Activated CD4-positive, alpha-beta T cell treated with anti-CD3 and anti-CD28 coated beads, Interleukin-2, Interleukin-4, amounts not matched to agents 100 ng/mL and 50 ng/mL, durations not matched to agents 16 hours and 8 hours (primary cell): ENCODE data around the gene MTFR2.
"Not testable (repeated sequence)": the region's sequence is repeated elsewhere in the genome, so short reads cannot be mapped to it uniquely, and the experiment has no call there.

Experiments used
- DNase-seq: peaks from one replicate; pipeline ENCODE4 v3.0.0-alpha.2; 2020; ENCODE audit warnings: low spot score

Gene MTFR2

DNA sequence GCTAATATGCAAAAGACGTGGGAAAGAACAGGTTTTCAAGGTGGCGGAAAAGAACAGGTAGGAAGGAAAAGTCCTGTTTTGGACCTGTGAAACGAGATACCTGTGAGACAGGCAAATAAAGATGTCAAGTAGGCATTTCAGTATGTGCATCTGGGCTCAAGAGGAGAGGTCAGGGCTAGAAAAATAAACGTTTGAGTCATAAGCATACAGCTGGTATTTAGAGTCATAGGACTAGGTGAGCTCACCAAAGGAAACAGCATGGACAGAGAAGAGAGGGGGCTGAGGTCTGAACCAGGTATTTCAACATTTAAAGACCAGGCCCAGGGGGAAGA lies 14.9 kb downstream of the MTFR2 start:
- DNase-seq, result no peak

DNA sequence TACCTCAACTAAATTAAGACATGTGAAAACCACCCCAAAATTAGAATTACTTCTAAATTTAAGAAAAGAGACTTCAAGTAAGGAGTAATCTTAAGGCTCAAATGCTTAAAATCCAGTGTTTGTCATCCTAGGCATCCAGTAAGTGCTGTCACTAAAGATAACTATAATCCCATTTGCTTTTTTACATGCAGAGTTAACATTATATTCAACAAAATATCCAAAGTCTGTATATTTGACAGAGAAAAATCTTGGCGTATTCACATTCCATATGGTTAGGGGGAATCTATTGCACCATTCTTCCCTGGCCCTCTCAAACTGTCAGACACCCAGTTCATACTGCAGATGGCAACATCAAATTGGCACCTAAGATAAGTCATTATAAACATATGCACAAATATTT lies 17.4 kb downstream of the MTFR2 start:
- no peak for DNase-seq

DNA sequence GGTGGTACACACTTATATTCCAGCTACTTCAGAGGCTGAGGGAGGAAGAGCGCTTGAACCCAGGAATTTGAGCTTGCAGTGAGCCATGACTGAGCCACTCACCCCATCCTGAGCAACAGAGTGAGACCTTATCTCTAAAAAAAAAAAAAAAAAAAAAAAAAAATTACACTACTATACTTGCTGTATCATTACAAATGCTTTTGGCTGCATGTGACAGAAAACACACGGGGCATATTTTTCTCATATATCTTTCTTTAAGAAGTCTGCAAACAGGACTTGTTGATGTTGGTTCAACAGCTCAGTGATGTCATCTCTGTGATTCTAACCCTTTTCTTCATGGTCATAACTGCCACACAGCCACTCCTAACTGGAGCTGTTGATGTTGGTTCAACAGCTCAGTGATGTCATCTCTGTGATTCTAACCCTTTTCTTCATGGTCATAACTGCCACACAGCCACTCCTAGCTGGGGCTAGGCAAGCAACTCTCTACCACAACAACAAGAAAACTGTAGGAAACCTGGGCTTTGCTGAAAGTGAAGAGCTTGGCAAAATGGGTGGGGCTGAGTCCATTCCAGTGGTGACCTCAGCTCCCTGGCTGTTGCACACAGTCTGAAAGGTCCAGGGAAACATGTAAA lies 19.8 kb downstream of the MTFR2 start:
- no peak for DNase-seq

DNA sequence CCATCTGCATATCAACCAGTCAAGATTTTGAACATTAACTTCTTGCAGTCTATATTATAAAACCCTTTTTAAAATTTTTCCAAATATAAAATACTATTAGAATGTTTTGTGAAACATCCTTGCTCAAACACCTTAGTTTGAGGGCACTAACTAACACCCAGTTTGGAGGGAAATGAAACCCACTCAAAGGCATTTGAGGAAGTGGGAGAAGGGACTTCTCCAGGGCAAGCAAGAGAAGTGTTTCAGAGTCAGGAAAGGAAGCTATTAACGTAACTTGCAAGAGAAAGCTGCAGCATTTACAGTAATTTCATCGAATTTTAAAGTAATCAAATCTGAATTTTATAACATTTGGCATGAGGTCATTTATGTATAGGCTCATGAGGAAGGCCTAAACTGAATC lies 21.3 kb downstream of the MTFR2 start:
- no peak for DNase-seq

DNA sequence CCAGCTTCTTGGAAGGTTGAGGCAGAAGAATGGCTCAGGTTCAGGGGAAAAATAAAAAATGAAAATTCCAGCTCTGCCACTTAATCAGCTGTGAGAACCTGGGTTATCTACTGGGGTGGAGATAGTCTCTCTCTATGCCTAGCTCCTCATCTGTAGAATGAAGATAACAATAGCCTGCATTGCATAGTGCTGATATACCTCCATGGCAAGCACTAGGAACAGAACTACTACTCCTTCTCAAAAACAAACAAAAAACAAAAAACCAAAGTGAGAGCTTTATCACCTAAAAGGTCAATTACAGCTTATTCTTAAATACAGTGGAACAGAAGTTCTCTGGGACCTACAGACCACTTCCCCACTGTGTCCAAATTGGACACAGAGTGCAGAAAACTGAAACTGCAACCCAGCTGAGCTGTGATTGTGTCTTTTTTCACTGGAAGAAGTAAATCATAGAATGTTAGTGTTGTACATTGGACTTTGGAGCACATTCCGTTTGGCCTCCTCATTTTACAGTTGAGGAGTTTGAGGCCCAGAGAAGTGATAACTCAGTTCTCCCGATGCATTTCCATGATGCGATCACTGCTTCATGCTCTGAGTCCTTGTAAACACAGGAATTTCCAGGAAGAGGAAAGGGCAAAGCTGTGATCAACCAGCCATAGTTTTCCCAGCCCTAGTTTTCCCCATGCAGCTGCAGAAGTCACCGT lies 23.3 kb downstream of the MTFR2 start:
- no peak for DNase-seq

DNA sequence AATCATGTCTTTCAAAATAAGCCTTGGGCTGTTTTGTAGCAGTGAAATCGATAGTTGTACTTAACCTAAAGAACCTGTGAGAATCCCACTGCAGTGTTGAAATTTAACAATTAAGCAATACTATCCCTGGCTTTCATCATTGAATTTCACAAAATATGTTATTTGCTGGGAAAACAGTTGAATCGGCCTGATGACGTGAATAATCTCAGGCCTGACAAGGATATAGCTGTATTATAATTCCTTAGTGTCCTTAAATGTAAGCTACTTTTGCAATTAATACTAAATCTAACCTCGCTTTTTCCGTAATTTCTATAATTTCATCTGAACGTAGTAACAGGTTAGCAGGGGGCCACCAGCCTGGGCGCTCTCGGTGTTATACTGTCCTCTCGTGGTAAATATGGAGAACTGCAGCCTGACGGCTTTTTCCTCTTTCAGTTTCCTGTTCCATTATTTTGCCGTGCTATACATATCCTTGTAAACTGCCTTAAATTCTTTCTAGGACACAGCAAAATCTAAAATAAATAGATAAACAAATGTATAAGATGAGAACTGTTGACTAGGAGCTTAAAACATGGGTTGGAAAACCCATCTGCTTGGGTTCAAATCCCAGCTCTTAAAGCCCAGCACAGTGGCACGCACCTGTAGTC lies 24.0 kb downstream of the MTFR2 start:
- peak; percentile 53 for DNase-seq

DNA sequence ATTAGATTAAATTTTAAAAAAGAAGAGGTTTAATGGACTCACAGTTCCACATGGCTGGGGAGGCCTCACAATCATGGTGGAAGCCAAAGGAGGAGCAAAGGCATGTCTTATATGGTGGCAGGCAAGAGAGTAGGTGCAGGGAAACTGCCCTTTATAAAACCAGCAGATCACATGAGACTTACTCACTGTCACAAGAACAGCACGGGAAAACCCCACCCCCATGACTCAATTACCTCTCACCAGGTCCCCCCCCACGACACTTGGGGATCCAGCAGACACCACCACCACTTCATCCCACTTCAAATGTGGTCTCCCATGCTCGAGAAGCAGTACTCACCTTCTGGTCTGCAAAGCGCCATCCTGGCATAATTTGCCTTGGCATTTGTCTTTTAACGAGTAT lies 24.6 kb downstream of the MTFR2 start:
- no peak for DNase-seq

DNA sequence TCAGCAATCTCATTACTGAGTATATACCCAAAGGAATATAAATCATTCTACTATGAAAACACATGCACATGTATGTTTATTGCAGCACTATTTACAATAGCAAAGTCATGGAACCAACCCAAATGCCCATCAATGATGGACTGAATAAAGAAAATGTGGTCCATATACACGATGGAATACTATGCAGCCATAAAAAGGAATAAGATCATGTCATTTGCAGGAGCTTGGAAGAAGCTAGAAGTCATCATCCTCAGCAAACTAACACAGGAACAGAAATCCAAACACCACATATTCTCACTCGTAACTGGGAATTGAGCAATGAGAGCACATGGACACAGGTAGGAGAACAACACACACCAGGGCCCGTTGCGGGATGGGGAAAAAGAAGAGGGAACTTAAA lies 25.1 kb downstream of the MTFR2 start:
- DNase-seq, result not testable (repeated sequence)

DNA sequence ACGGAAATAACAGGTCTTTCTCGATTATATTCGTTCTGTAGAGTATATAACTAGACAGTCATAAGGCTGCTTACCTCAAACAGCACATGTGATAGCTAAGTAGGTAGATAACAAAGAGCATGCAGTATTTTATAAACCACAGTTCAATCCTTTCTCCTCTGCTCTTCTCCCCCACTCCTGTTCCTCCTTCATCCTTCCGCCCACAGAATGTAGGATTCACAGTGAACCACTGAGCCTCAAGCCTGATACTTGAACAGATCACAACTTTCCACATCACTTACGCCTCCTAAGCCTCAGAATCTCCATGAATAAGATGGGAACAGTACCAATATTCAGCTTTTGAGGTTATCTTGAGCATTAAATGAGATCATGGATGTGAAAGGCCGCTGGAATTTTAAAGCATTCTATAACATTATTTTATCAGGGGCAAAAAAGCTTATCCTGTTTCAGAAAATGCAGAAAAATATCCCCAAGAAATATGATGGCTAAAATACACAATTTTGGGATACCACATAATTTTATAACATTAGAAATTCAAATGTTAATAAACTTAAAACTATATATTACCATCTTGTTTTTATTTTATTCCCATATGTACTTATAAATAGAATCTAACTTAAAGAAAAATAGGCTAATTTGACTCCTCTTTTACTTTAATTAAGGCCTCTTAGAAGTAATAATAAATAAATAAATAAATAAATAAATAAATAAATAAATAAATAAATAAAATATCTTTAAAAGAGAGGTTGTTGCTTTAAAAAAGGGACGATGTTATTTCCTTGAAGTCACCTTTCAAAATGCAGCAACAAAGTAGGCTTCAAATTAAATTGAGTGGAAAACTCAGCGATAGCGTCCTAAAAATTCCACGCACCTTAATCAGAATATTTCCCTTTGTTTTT lies 33.4 kb downstream of the MTFR2 start:
- no peak for DNase-seq

DNA sequence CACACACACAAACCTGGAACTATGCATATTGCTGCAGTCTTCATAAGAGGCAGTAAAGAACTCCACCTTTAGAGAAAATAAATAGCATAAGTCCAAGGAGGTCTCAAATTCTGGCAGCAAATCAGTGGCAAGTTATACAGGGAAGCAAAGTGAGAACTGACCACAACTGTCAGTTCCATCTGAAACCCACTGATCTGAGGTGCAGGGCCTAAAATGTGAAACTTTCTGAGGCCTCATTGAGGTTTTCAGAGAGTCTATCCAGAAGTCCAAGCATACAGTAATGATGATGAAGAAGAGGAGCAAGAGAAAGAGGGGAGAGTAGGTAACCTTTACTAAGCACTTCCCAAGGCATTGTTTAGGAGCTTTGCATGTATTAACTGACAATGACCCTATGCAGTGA lies 36.3 kb downstream of the MTFR2 start:
- DNase-seq, result no peak

DNA sequence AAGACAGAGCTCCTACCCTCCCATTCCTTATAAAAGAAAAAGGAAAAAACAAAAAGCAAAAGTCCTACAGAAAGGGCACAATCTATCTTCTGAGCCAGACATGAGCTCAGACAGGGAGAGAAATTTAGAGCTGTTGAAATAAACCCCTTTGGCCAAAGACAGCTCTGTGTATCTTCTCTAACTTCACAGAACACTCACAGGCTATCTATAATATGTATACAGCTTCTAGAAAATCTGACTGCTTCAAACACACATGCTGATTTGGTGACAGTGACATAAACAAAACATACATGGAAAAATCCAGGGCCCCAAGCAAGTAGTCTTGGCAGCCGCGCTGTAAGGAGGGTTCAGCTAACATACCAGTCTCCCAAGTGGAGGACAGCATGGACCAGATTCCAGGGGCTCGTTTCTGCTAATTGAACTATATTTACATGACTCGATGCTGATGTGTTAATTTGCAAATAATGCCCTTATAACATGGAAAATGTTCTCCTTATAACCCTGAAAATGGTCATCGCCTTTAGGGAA lies 37.0 kb downstream of the MTFR2 start:
- DNase-seq, result no peak

DNA sequence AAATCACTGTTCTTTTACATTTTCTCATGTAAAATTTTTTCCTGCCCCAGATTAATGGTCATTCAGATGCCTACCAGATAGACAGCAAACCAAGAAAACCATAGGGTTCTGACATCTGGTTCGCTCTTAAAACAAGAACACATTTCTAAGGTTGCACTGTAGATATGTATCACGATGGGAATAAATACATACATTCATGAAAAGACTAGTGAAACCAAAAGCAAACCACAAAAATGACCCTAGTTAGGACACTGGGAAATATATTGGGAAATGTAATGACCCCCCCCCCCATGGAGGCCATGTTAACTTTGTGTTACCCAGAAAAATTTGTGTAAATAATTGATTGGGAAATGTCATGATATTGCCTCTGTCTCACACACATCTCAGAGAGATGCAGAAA lies 37.5 kb downstream of the MTFR2 start:
- DNase-seq, result no peak

DNA sequence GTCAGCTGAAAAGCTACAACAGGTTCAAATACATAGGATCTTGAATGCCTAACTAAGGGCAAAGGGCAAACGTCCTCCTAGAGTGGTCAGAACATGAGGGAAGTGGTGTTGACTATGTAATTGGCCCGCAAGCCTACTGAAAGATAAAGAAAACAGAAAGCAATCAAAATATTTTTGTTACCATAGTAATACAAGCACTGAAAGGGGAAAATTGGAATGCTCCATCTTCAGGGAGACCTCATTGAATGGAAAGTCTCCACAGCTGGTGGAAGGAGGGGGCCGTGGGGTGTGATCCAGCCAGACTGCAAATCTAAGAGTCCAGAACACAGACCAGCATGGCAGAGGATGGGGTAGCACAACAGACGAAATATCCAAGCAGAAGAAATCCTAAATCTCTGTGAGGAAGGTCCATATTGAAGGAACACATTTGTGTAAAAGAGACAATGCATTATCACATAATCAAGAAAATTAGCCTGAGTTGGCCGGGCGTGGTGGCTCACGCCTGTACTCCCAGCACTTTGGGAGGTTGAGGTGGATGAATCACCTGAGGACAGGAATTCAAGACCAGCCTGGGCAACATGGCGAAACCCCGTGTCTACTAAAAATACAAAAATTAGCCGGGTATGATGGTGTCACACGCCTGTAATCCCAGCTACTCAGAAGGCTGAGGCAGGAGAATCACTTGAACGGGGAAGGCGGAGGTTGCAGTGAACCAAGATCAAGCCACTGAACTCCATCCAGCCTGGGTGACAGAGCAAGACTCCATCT lies 39.5 kb downstream of the MTFR2 start:
- DNase-seq, result no peak

DNA sequence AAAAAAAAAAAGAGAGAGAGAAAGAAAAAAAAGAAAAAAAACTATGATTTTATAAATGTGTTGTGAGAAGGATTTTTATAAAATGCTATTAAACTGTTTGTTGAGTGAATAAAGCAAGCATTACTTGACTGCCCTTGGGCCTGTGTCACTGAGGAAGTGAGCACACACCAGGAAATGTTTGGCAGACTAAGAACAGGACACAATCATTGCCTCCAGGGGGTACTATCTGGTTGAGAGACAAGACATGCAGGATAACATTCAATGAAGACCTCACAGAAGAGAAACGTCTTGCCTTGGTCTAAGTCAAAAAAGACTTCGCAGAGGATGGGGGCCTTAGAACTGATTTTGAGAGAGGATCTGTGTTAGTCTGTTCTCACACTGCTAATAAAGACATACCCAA lies 40.6 kb downstream of the MTFR2 start:
- DNase-seq, result no peak

DNA sequence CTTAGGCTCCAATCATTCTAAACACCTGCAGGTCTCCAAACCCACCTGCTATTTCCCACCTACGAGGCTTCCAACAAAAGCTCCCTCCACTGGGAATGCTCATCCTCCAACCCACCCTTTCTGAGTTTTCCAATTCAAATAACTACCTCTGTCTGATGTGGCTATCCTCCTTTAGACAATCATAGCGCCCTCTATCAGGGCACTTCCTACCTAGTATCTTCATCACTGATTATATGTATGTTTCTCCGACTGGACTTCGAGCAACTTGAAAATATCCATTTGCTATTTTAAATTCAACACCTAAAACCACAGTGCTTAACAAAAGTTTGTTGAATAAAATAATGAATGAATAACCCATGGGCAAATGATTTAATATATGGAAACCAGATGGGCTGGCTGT lies 41.3 kb downstream of the MTFR2 start:
- no peak for DNase-seq

DNA sequence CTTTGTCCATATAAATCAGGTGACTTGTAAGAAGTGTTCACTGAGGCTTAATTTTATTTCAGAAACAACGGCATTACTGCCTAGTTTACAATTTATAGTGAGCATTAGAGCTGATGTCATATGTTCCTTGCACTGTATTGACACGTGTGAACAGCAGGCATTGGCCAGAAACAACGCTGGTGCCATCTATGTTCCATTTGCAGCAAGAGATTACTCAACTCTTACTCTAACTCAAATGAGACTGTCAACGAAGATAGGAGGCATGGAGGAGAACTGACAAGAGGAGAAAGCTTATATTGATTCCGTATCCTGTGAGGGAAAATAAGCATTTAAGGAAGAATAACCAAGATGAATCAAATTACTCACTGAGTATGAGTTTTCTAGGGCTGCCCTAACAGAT lies 48.4 kb downstream of the MTFR2 start:
- DNase-seq, result no peak

DNA sequence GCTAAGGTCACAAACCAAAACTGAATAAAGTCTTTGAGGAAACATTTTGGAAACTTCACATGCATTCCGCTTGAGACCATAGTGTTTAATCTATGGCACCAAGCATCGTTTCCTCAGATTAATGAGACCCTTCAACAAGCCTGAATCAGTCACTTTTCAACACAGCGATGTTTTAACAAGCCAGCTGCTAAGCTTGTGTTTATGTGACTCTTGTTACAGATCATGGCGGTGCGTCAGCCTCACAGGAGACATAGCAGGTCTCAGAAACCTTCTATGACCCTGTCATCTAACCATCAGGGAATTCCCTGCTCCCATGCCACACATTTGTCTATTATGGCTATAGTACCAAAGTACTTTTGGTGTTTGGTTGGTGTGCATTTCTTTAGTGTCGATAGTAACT lies 57.2 kb downstream of the MTFR2 start:
- DNase-seq, result no peak

DNA sequence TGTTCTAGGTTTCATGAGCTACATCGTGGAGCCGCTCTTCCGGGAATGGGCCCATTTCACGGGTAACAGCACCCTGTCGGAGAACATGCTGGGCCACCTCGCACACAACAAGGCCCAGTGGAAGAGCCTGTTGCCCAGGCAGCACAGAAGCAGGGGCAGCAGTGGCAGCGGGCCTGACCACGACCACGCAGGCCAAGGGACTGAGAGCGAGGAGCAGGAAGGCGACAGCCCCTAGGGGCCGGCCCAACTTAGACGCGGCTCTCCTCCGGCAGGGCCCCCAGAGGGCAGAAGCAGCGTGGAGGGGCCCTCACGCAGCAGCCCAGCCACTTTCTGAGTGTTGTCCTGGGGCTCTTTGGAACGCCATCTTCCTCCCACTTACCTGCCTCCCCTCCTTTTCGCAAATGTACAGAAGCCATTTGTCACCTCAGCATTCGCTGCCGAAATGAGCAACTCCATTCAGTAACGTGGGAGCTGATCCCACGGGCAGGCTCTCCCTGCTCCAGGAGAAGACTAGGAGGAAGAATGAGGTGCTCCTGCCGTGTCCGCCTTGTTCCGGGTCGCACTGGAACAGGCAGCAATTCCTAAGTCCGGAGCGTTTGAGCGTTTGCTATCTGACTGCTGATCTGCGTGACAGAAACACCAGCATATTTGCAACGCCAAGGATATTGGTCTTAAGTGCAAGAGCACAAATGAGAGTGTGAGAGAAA lies 58.4 kb downstream of the MTFR2 start:
- DNase-seq, result no peak

DNA sequence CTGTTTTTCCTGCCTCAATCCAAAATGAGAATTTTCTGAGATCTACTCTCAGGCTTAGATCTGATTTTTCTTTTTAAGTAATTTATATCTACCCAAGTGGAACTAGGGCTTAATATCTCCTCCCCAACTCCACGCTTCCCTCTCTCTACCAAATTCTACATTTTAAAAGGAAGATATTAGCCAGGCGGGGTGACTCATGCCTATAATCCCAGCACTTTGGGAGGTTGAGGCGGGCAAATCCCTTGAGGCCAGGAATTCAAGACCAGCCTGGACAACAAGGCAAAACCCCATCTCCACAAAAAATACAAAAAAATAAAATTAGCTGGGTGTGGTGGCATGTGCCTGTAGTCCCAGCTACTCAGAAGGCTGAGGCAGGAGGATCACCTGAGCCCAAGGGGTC lies 61.0 kb downstream of the MTFR2 start:
- no peak for DNase-seq

DNA sequence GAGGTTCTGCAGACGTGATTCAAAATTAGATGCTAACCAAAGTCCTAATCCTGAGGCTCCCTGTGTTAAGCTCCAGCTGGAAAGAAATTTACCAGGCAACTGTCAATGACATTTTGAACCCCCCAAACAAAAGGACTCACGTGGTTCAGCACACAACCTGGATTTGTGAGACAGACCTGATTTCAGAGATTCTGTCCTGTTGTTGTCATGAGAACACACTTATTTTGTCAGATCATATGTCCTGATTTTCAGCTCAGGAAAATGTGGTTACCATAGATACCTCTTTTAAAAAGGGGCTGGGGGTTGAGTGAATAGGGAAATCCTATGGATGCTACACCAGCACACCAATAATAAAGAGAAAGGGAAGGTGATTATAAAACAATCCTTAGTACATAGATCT lies 61.6 kb downstream of the MTFR2 start:
- no peak for DNase-seq

DNA sequence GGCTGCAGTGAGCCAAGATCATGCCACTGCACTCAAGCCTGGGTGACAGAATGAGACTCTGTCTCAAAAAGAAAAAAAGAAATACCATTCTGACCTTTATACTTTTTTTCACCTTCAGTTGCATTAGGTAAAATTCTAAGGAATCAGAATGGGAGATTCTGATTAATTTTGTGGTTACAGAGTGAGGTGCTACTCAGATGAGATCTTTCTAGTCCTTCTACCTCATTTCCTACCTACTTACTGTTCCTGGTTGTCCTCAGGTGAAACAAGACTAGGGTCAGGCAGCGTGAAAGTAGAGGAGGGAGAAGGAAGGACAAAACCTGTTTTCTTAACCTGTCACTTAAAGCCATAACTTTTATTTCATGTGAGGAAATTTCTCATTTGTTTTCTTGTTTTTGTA lies 63.7 kb downstream of the MTFR2 start:
- DNase-seq, result no peak
